ENCODE data around the gene HS1BP3. TPM values are rescaled to one million over a fixed set of nuclear protein-coding genes. Genes with fewer than 3 reads are reported as not detected.
A peak's percentile ranks its signal among the peaks of the same experiment; 100 is the strongest.

HS1BP3 gene
- total and polyA plus RNA-seq, 2 of the 13 experiments (the other 11 are each of a cell fraction or from before 2014, with no cell fraction given): 15.2 to 22.0 TPM

- TF ChIP-seq LBX2 (CRISPR knock-in tag; IDR thresholded peaks at IDR 0.05; ENCODE audit: borderline replicate concordance) (no peak), DNMT1 (CRISPR knock-in tag; IDR thresholded peaks at IDR 0.05) (no peak), ZNF503 (CRISPR knock-in tag; IDR thresholded peaks at IDR 0.05) (no peak), LRRFIP1 (CRISPR knock-in tag; conservative IDR thresholded peaks at IDR 0.05) (no peak), NBN (conservative IDR thresholded peaks at IDR 0.05) (no peak), NFE2 (CRISPR knock-in tag; IDR thresholded peaks at IDR 0.05) (no peak), AGO2 (optimal IDR thresholded peaks at IDR 0.05; ENCODE audit: low read depth, low read length) (peak; percentile 62), BATF2 (CRISPR knock-in tag; IDR thresholded peaks at IDR 0.05) (no peak), DMAP1 (CRISPR knock-in tag; IDR thresholded peaks at IDR 0.05) (no peak), TSC22D2 (CRISPR knock-in tag; IDR thresholded peaks at IDR 0.05; ENCODE audit: borderline replicate concordance) (no peak), PATZ1 (CRISPR knock-in tag; IDR thresholded peaks at IDR 0.05) (0 out of 2 replicates have a peak, but pooled peaks have one; percentile 33), ZNF773 (CRISPR knock-in tag; IDR thresholded peaks at IDR 0.05; ENCODE audit: borderline replicate concordance) (no peak), XRCC5 (optimal IDR thresholded peaks at IDR 0.05; ENCODE audit: low read length) (peak; percentile 23), SIX1 (CRISPR knock-in tag; IDR thresholded peaks at IDR 0.05; ENCODE audit: borderline replicate concordance) (no peak), GMEB2 (CRISPR knock-in tag; IDR thresholded peaks at IDR 0.05; ENCODE audit: low read depth) (no peak), ZFP36L1 (CRISPR knock-in tag; IDR thresholded peaks at IDR 0.05) (no peak), RBM22 (optimal IDR thresholded peaks at IDR 0.05; ENCODE audit: low read length) (peak; percentile 62), ZBTB46 (CRISPR knock-in tag; IDR thresholded peaks at IDR 0.05; ENCODE audit: borderline replicate concordance) (no peak), ATRX (CRISPR knock-in tag; IDR thresholded peaks at IDR 0.05; ENCODE audit: borderline replicate concordance) (no peak), SMC3 (IDR thresholded peaks at IDR 0.05; ENCODE audit: low read length) (no peak)
Observed at GRCh38 chr2:20617081-20617575, 33.8 kb downstream of the HS1BP3 start (continued).

Measured in HepG2 (cell line).